GM21619 (cell line): Measurements from ENCODE around the gene LIPI.
"Not testable (repeated sequence)": the region's sequence is repeated elsewhere in the genome, so short reads cannot be mapped to it uniquely, and the experiment has no call there.

Experiments
- ATAC-seq: cut with Tn5 transposase; IDR thresholded peaks from one replicate; pipeline ENCODE4 v1.9.1; 2021; ENCODE audit not compliant: unreplicated experiment

Gene LIPI

GRCh38 chr21:14119038-14119437, 91.7 kb downstream of the LIPI start:
- ATAC-seq: no peak

- peak; percentile 72 for ATAC-seq
Measured at GRCh38 chr21:14116080-14116481, 94.7 kb downstream of the LIPI start.

- no peak for ATAC-seq
Measured at GRCh38 chr21:14115646-14116045, 95.1 kb downstream of the LIPI start.

- ATAC-seq: no peak
Measured at GRCh38 chr21:14114251-14114650, 96.5 kb downstream of the LIPI start.

GRCh38 chr21:14104564-14104963, 106.2 kb downstream of the LIPI start:
- ATAC-seq: not testable (repeated sequence)

GRCh38 chr21:14099570-14099969, 111.2 kb downstream of the LIPI start:
- ATAC-seq: no peak

GRCh38 chr21:14097881-14098499, 112.8 kb downstream of the LIPI start:
- ATAC-seq: no peak

- no peak for ATAC-seq
Measured at GRCh38 chr21:14096577-14096976, 114.2 kb downstream of the LIPI start.

- no peak for ATAC-seq
Measured at GRCh38 chr21:14096172-14096571, 114.6 kb downstream of the LIPI start.

GRCh38 chr21:14095056-14095455, 115.7 kb downstream of the LIPI start:
- no peak for ATAC-seq

- ATAC-seq: no peak
Measured at GRCh38 chr21:14092834-14093560, 117.8 kb downstream of the LIPI start.

- ATAC-seq: not testable (repeated sequence)
Measured at GRCh38 chr21:14090184-14090583, 120.6 kb downstream of the LIPI start.

- no peak for ATAC-seq
Measured at GRCh38 chr21:14088391-14088790, 122.4 kb downstream of the LIPI start.

GRCh38 chr21:14086553-14086952, 124.2 kb downstream of the LIPI start:
- ATAC-seq: no peak

- no peak for ATAC-seq
Measured at GRCh38 chr21:14084701-14085100, 126.1 kb downstream of the LIPI start.

GRCh38 chr21:14084068-14084501, 126.7 kb downstream of the LIPI start:
- ATAC-seq: no peak

GRCh38 chr21:14080764-14081096, 130.0 kb downstream of the LIPI start:
- ATAC-seq: no peak

- no peak for ATAC-seq
Measured at GRCh38 chr21:14080040-14080763, 130.6 kb downstream of the LIPI start.

GRCh38 chr21:14078746-14079375, 131.9 kb downstream of the LIPI start:
- ATAC-seq: no peak

- no peak for ATAC-seq
Measured at GRCh38 chr21:14076143-14076806, 134.5 kb downstream of the LIPI start.
